PC-3 (cell line): ENCODE data around the gene KCTD17. TPM values are rescaled to one million over a fixed set of nuclear protein-coding genes. Genes with fewer than 3 reads are reported as not detected.

Experiments
- ATAC-seq: fragments of 200-7000 bp; cut with Tn5 transposase; 2 replicates; pipeline ENCODE4 v1.9.1; 2020; ENCODE audit warnings: mild to moderate bottlenecking, moderate library complexity
- BruUV-seq: library from RNA; stranded (reverse); fragments of 400-500 nt; replicated peaks from 2 replicates; lab custom pipeline; 2021; lab: Mats Ljungman, UMichigan
- CTCF ChIA-PET: fragments of 300-600 bp; sonication (Branson Sonifier 250); formaldehyde crosslinking; loops from one replicate; lab custom pipeline; 2022; ENCODE audit warnings: antibody characterized with exemption; lab: Charles Lee
- POLR2A ChIA-PET: fragments of 300-600 bp; sonication (Branson Sonifier 250); formaldehyde crosslinking; loops from one replicate; lab custom pipeline; 2022; ENCODE audit warnings: antibody characterized with exemption; ENCODE audit not compliant: unreplicated experiment; lab: Charles Lee
- DNase-seq: peaks from one replicate; pipeline ENCODE4 v3.0.0-alpha.2; 2015
- H2AFZ ChIP-seq: fragments of 300-600 bp; sonication (generic); 2 replicates; pipeline ENCODE4 v1.6.0; 2016; ENCODE audit warnings: antibody characterized with exemption, low read length
- H3F3A ChIP-seq: fragments of 300-600 bp; sonication (generic); one replicate; pipeline ENCODE4 v1.6.0; 2017; ENCODE audit warnings: antibody characterized with exemption, low read length, control low read depth, mild to moderate bottlenecking; ENCODE audit not compliant: unreplicated experiment
- H3K27ac ChIP-seq: fragments of 300-600 bp; sonication (generic); 2 replicates; pipeline ENCODE4 v1.5.1; 2016; ENCODE audit warnings: mild to moderate bottlenecking, low read length
- H3K27me3 ChIP-seq: fragments of 300-600 bp; sonication (generic); 2 replicates; pipeline ENCODE4 v1.6.1; 2016; ENCODE audit warnings: low read length, mixed read lengths
- H3K36me3 ChIP-seq: fragments of 300-600 bp; sonication (generic); 2 replicates; pipeline ENCODE4 v1.6.1; 2016; ENCODE audit warnings: low read depth, mixed run types, low read length, mixed read lengths
- H3K4me1 ChIP-seq: fragments of 300-600 bp; sonication (generic); 2 replicates; pipeline ENCODE4 v1.5.1; 2016; ENCODE audit warnings: low read length; ENCODE audit not compliant: insufficient read depth
- H3K4me2 ChIP-seq: fragments of 300-600 bp; sonication (generic); 2 replicates; pipeline ENCODE4 v1.6.0; 2016; ENCODE audit warnings: low read length
- H3K4me3 ChIP-seq: fragments of 300-600 bp; sonication (generic); 2 replicates; pipeline ENCODE4 v1.5.1; 2016; ENCODE audit warnings: mild to moderate bottlenecking, low read length, mixed read lengths
- H3K79me2 ChIP-seq: fragments of 300-600 bp; sonication (generic); 2 replicates; pipeline ENCODE4 v1.6.1; 2017; ENCODE audit warnings: low read length, mixed read lengths
- H3K9ac ChIP-seq: fragments of 300-600 bp; sonication (generic); 2 replicates; pipeline ENCODE4 v1.6.0; 2016; ENCODE audit warnings: mild to moderate bottlenecking, low read length
- H3K9me2 ChIP-seq: fragments of 300-600 bp; sonication (generic); replicated peaks from 2 replicates; pipeline ENCODE4 v1.6.1; 2016; ENCODE audit warnings: mixed run types, low read length, mixed read lengths
- H3K9me3 ChIP-seq: fragments of 300-600 bp; sonication (generic); 2 replicates; pipeline ENCODE4 v1.6.1; 2016; ENCODE audit warnings: low read length, mixed read lengths
- H4K20me1 ChIP-seq: fragments of 300-600 bp; sonication (generic); 2 replicates; pipeline ENCODE4 v1.6.1; 2016; ENCODE audit warnings: low read length, mixed read lengths
- EZH2 ChIP-seq: fragments of 300-600 bp; sonication (generic); IDR thresholded peaks from one replicate; pipeline ENCODE4 v1.6.1; 2017; ENCODE audit warnings: antibody characterized with exemption, mild to moderate bottlenecking, low read length; ENCODE audit not compliant: unreplicated experiment
- EZH2phosphoT487 ChIP-seq: fragments of 300-600 bp; sonication (generic); IDR thresholded peaks from 2 replicates; pipeline ENCODE4 v1.6.1; 2018; ENCODE audit warnings: mild to moderate bottlenecking, antibody characterized with exemption, low read length, borderline replicate concordance
- intact Hi-C: fragments of 100-400 bp; cut with micrococcal nuclease; formaldehyde crosslinking; loops from 2 replicates; pipeline ENCODE4 v1.9.0; 2023
- total RNA-seq: library from RNA; depleted of rRNA; stranded (reverse); fragments of >200 nt; gene quantifications from 2 replicates; pipeline ENCODE4 v1.2.3, GENCODE V29; 2014
- TF ChIP-seq, protein P1 (sequence below): fragments of 300-600 bp; sonication (generic); conservative IDR thresholded peaks from 2 replicates; pipeline ENCODE4 v1.5.1; 2017; ENCODE audit warnings: antibody characterized with exemption, low read depth, mild to moderate bottlenecking, low read length

KCTD17 gene
- total RNA-seq, 1 experiment from 2014 or later: 25.9 TPM

DNA sequence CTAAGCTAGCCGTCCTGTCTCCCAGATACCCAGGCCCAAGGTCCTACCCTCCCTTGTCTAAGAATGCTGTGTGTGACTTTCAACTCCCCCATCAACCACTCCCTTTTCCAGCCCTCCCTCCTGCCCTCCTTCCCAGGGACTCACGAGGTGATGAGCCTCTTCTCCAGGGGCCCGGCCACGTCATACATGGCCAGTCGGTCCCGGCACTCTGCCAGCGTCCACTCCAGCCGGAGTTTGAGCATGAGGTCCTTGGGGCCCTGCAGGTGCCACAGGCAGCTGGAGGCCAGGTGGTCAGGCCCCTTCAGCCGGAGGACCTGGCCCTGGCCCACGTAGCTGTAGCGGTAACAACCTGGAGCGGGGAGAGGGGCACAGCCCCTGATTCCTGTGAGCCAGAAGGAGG is 37.9 kb downstream of the KCTD17 start:
- H4K20me1 ChIP-seq: no peaks in the 10 kb centered on the region
- CTCF ChIA-PET: no interaction called here
- intact Hi-C loops: no loop called here
- H3K9me2 ChIP-seq: no peaks in the 10 kb centered on the region
- no peaks in the 10 kb centered on the region for H3K4me1 ChIP-seq
- no peaks in the 10 kb centered on the region for H3K79me2 ChIP-seq
- no peak for ATAC-seq
- no peak for DNase-seq
- H3K9ac ChIP-seq: no peak overlapping the region
- H3K36me3 ChIP-seq: no peaks in the 10 kb centered on the region
- no TSS peak for BruUV-seq
- POLR2A ChIA-PET: no interaction called here
- TF ChIP-seq EZH2phosphoT487: no peak
- TF ChIP-seq, protein P1, sequence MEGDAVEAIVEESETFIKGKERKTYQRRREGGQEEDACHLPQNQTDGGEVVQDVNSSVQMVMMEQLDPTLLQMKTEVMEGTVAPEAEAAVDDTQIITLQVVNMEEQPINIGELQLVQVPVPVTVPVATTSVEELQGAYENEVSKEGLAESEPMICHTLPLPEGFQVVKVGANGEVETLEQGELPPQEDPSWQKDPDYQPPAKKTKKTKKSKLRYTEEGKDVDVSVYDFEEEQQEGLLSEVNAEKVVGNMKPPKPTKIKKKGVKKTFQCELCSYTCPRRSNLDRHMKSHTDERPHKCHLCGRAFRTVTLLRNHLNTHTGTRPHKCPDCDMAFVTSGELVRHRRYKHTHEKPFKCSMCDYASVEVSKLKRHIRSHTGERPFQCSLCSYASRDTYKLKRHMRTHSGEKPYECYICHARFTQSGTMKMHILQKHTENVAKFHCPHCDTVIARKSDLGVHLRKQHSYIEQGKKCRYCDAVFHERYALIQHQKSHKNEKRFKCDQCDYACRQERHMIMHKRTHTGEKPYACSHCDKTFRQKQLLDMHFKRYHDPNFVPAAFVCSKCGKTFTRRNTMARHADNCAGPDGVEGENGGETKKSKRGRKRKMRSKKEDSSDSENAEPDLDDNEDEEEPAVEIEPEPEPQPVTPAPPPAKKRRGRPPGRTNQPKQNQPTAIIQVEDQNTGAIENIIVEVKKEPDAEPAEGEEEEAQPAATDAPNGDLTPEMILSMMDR: no peak
- TF ChIP-seq EZH2: no peak
- H3K27me3 ChIP-seq: no peaks in the 10 kb centered on the region
- no peaks in the 10 kb centered on the region for H3K9me3 ChIP-seq
- no peak overlapping the region for H3K4me3 ChIP-seq
- H2AFZ ChIP-seq: no peak overlapping the region
- no peak overlapping the region for H3K27ac ChIP-seq
- H3K4me2 ChIP-seq: no peak overlapping the region
- no peaks in the 10 kb centered on the region for H3F3A ChIP-seq

DNA sequence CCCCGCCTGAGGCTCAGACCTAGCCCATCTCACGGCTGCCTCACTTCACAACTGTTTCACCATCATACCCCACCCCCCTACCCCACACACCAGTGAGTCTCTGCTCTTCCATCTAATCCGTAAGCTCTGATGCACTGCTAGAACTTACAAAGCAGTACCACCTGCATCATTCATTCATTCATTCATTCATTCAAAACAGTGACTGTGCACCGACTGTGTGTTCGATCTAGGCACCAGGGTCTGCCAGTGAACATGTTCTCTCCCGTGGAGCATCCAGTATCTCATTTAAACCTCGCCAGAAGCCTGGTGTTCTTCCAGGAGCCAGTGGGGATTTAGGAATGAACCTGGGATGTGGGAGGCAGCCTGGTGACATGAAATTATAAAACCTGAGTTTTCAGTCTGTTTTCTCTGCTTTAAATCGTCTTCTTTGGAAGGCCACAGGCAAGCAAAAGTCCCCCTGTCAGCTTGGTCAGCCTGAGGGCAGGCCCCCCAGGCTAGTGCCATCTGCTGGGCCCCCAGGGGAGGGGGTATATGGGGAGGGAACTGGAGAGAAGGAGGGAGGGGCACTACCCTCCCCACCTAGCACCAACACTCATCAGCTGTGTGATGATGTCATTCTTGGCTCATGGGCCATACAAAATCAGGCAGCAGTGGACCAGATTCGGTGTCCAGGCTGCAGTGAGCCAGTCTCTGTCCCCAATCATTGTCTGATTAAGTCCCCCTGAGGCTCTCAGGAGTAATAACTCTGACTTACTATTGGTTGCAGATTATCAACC is 39.6 kb downstream of the KCTD17 start:
- no TSS peak for BruUV-seq
- Histone ChIP-seq H3K4me1 (no peaks in the 10 kb centered on the region), H3K9me3 (no peaks in the 10 kb centered on the region), H3F3A (no peaks in the 10 kb centered on the region), H3K4me3 (no peak overlapping the region), H3K9ac (no peak overlapping the region), H3K36me3 (no peaks in the 10 kb centered on the region), H3K79me2 (no peaks in the 10 kb centered on the region), H3K4me2 (no peak overlapping the region), H3K27ac (no peak overlapping the region), H2AFZ (no peak overlapping the region), H3K9me2 (no peaks in the 10 kb centered on the region), H3K27me3 (0 out of 2 replicates have a peak, but pooled peaks cover 8% of the 10 kb centered on the region), H4K20me1 (no peaks in the 10 kb centered on the region)
- TF ChIP-seq, protein P1: no peak
- TF ChIP-seq EZH2phosphoT487 (no peak), EZH2 (no peak)
- ATAC-seq: no peak
- intact Hi-C loops: no loop called here
- POLR2A ChIA-PET: no interaction called here
- no peak for DNase-seq
- CTCF ChIA-PET: no interaction called here

DNA sequence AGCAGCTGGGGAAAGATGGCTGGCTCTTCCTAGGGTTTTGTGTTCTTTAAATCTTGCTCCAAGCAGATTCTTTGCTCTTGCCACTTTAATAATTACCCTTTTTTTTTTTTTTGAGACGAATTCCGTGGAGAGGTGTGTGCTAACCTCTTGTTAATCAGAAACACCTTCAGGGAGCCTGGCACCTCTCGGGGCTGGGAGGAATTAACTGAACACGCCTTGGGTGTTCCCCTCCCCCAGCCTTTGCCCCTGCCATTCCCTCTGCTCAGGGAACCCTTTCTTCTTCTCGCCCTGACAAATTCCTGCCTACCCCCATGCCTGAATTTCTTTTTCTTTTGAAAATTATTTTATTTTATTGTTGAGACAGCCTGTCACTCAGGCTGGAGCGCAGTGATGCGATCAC is 40.5 kb downstream of the KCTD17 start:
- H3K27ac ChIP-seq: no peak overlapping the region
- no peaks in the 10 kb centered on the region for H3K79me2 ChIP-seq
- no TSS peak for BruUV-seq
- 0 out of 2 replicates have a peak, but pooled peaks cover 8% of the 10 kb centered on the region for H3K27me3 ChIP-seq
- DNase-seq (no peak), ATAC-seq (no peak)
- H4K20me1 ChIP-seq: no peaks in the 10 kb centered on the region
- ChIA-PET POLR2A (interaction anchor here (0.7 kb wide), 1 partner anchor 63 kb away, joined by 5 read pairs; no protein-coding TSS in a partner anchor), CTCF (no interaction called here)
- H2AFZ ChIP-seq: no peak overlapping the region
- H3K36me3 ChIP-seq: no peaks in the 10 kb centered on the region
- no peaks in the 10 kb centered on the region for H3F3A ChIP-seq
- H3K9me2 ChIP-seq: no peaks in the 10 kb centered on the region
- H3K4me3 ChIP-seq: no peak overlapping the region
- intact Hi-C loops: no loop called here
- TF ChIP-seq EZH2: no peak
- TF ChIP-seq EZH2phosphoT487: no peak
- H3K4me1 ChIP-seq: no peaks in the 10 kb centered on the region
- H3K9ac ChIP-seq: no peak overlapping the region
- H3K4me2 ChIP-seq: no peak overlapping the region
- no peaks in the 10 kb centered on the region for H3K9me3 ChIP-seq
